K562 (cell line): ENCODE data around the gene GALT. TPM values are rescaled to one million over a fixed set of nuclear protein-coding genes. Genes with fewer than 3 reads are reported as not detected.

Source experiments
- ARHGAP35 ChIP-seq: fragments of 450-650 bp; IDR thresholded peaks from 2 replicates; pipeline ENCODE4 v1.6.1; 2018; ENCODE audit not compliant: partially characterized antibody
- ATF7 ChIP-seq: fragments of 450-650 bp; IDR thresholded peaks from 2 replicates; pipeline ENCODE4 v1.7.1; 2014; ENCODE audit warnings: mild to moderate bottlenecking, moderate library complexity
- CBX1 ChIP-seq: sonication (generic); IDR thresholded peaks from 2 replicates; pipeline ENCODE4 v1.6.1; 2016; ENCODE audit warnings: antibody characterized with exemption, low read depth, mild to moderate bottlenecking
- CREBBP ChIP-seq: IDR thresholded peaks from one replicate; pipeline ENCODE4 v1.6.1; 2012; ENCODE audit warnings: low read depth, mild to moderate bottlenecking, control low read depth, inconsistent platforms, low read length
- GABPB2 ChIP-seq: fragments of 250-450 bp; sonication (Bioruptor Pico); conservative IDR thresholded peaks from 2 replicates; pipeline ENCODE4 v1.5.1; 2021; ENCODE audit warnings: mild to moderate bottlenecking
- HNRNPLL ChIP-seq: fragments of 200-400 bp; formaldehyde crosslinking; IDR thresholded peaks from 2 replicates; pipeline ENCODE4 v1.6.1; 2017; ENCODE audit warnings: low read length, low read depth, mild to moderate bottlenecking; ENCODE audit not compliant: poor library complexity, severe bottlenecking
- IRF9 ChIP-seq: fragments of 450-650 bp; IDR thresholded peaks from 2 replicates; pipeline ENCODE4 v1.6.1; 2016; ENCODE audit warnings: missing biosample characterization, missing genetic modification characterization
- L3MBTL2 ChIP-seq: fragments of 450-650 bp; IDR thresholded peaks from 2 replicates; pipeline ENCODE4 v1.6.1; 2016; ENCODE audit warnings: mild to moderate bottlenecking, moderate library complexity
- LARP7 ChIP-seq: fragments of 450-650 bp; IDR thresholded peaks from 2 replicates; pipeline ENCODE4 v1.6.1; 2016
- NFXL1 ChIP-seq: fragments of 450-650 bp; formaldehyde crosslinking; IDR thresholded peaks from 2 replicates; pipeline ENCODE4 v1.4.0; 2021; ENCODE audit warnings: mild to moderate bottlenecking
- RUNX1 ChIP-seq: sonication (generic); IDR thresholded peaks from 2 replicates; pipeline ENCODE4 v1.6.1; 2016; ENCODE audit warnings: antibody characterized with exemption, low read depth
- TFAP4 ChIP-seq: sonication (generic); formaldehyde crosslinking; IDR thresholded peaks from 2 replicates; pipeline ENCODE4 v1.8.0; 2022; ENCODE audit warnings: missing genetic modification reagents, mild to moderate bottlenecking, moderate library complexity, borderline replicate concordance
- TRIM25 ChIP-seq: fragments of 450-650 bp; IDR thresholded peaks from 2 replicates; pipeline ENCODE4 v1.7.0; 2016; ENCODE audit warnings: borderline replicate concordance
- ZBTB34 ChIP-seq: fragments of 250-450 bp; sonication (Bioruptor Pico); IDR thresholded peaks from 2 replicates; pipeline ENCODE4 v1.8.0; 2021; ENCODE audit warnings: mild to moderate bottlenecking, moderate library complexity
- ZBTB49 ChIP-seq: sonication (generic); formaldehyde crosslinking; IDR thresholded peaks from 2 replicates; pipeline ENCODE4 v1.8.0; 2022; ENCODE audit warnings: missing genetic modification reagents, mild to moderate bottlenecking, borderline replicate concordance
- ZNF224 ChIP-seq: sonication (generic); formaldehyde crosslinking; IDR thresholded peaks from 2 replicates; pipeline ENCODE4 v1.8.0; 2022; ENCODE audit warnings: mild to moderate bottlenecking, missing genetic modification reagents
- ZNF239 ChIP-seq: fragments of 250-450 bp; sonication (Bioruptor Pico); IDR thresholded peaks from 2 replicates; pipeline ENCODE4 v1.4.0; 2020; ENCODE audit warnings: mild to moderate bottlenecking
- ZNF444 ChIP-seq: fragments of 250-450 bp; sonication (Bioruptor Pico); IDR thresholded peaks from 2 replicates; pipeline ENCODE4 v1.4.0; 2020; ENCODE audit warnings: mild to moderate bottlenecking, moderate library complexity
- ZNF511 ChIP-seq: sonication (generic); formaldehyde crosslinking; IDR thresholded peaks from 2 replicates; pipeline ENCODE4 v1.8.0; 2022; ENCODE audit warnings: mild to moderate bottlenecking, missing genetic modification reagents
- polyA plus RNA-seq, 8 experiments: library from polyadenylated mRNA; depleted of rRNA in 4 of 8; stranded (reverse) in 5 of 8; unstranded in 3 of 8; fragments of >200 nt; fragmentation: Nextera tagmentation in 2 of 8; fragmentation: Illumina TruSeq in 1 of 8; extraction: Ambion mirVana in 2 of 8; extraction: Trizol in 1 of 8; gene quantifications; 2 replicates each; pipeline versions ENCODE4 v1.2.1 to v1.2.3, GENCODE V29; 2011 to 2014; ENCODE audit warnings: inconsistent platforms in 1 of 8, missing spikeins in 1 of 8
- total RNA-seq, 7 experiments: library from RNA; depleted of rRNA in 6 of 7; stranded (reverse); fragments of >200 nt in 6 of 7; fragmentation: Illumina TruSeq in 2 of 7; extraction: Trizol in 2 of 7; gene quantifications; 2 replicates each; pipeline versions ENCODE4 v1.2.1 to v1.2.3, GENCODE V29; 2011 to 2021; ENCODE audit warnings: low replicate concordance in 1 of 7

The GALT gene
- total and polyA plus RNA-seq, 9 of the 15 experiments (the other 6 are each of a cell fraction or from before 2014, with no cell fraction given), result 7.3 to 29.2 (median 15.6) TPM

GRCh38 chr9:34665381-34666250 lies 19.1 kb downstream of the GALT start (continued):
- peak; percentile 28; the same call in 1 of the 2 replicates for TF ChIP-seq ZNF511 (CRISPR knock-in tag)
- TF ChIP-seq ZNF239 (CRISPR knock-in tag), result no peak
- no peak for TF ChIP-seq ZNF444 (CRISPR knock-in tag)
- TF ChIP-seq TFAP4 (CRISPR knock-in tag), result peak; percentile 60
- TF ChIP-seq ZNF224 (CRISPR knock-in tag), result no peak
- no peak for TF ChIP-seq CREBBP
- TF ChIP-seq CBX1, result no peak
- TF ChIP-seq ATF7, result peak; percentile 96
- peak; percentile 58 for TF ChIP-seq HNRNPLL
- no peak for TF ChIP-seq IRF9
- no peak for TF ChIP-seq TRIM25
- no peak for TF ChIP-seq ARHGAP35
- TF ChIP-seq GABPB2 (CRISPR knock-in tag), result no peak
- no peak for TF ChIP-seq LARP7
- no peak for TF ChIP-seq L3MBTL2
- TF ChIP-seq ZBTB49 (CRISPR knock-in tag), result no peak
- TF ChIP-seq ZBTB34 (CRISPR knock-in tag), result no peak
- TF ChIP-seq NFXL1, result no peak
- no peak for TF ChIP-seq RUNX1
